ENCODE results near the gene ACER3.

GRCh38 chr11:76910620-76911414 is 50.1 kb downstream of the ACER3 start:
- TF ChIP-seq CTCF (IDR thresholded peaks at IDR 0.05; ENCODE audit: insufficient read depth, low read depth, low read length) (no peak), EZH2 (IDR thresholded peaks at IDR 0.05; ENCODE audit: insufficient read depth, low read length) (no peak)

All from astrocyte (in vitro differentiated cells and primary cell).